Measurements from ENCODE around the gene CCBE1. TPM values are rescaled to one million over a fixed set of nuclear protein-coding genes. Genes with fewer than 3 reads are reported as not detected.

Gene CCBE1
- polyA plus RNA-seq, 1 donor from 2014 or later, result 0.19 TPM

DNA sequence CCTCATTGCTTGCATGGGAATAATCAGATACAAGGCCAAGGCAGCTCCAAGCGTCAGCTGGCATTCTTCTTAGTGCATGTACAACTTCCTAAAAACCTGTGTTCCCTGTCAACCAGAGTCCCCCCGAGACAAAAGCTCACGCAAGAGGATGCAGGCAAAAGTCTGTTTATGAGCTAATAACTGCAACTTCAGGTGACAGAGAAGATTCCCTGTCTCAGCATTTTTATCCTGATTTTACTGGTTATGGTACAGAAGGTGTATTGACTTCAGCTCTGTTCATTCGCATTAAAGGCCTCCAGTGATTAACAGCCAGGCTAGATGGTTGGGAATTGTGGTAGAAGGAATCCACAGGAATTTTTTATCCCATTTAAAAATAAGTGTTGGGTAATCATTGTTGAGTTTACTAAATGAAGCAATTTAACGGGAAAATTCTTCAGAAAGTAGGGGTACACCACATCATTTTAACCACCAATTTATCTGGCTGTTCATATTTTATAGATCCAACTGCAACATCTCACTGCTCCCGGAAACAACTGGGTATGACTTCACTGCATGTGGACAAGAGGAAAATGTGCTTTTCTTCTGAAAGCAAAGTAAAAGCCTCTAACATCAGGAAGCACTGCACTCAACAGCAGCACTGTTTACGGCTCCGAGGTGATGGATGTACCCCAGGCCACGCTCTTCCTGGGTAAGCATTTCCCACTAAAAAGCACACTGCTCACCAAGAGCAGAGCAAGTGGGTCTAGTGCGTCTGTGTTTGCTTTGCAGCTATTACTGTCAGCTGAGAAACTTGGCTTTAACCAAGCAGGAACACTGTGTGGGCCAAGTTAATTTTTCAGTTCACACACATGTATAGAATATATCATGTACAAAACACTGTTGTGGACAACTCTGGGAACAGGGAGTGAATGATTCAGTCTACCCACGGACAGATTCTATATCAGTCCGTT, 31.9 kb downstream of the CCBE1 start:
- Histone ChIP-seq H3K4me3 (ENCODE audit: low read length) (no peak overlapping the region), H3K9ac (ENCODE audit: low read length) (no peak overlapping the region), H3K9me2 (ENCODE audit: insufficient read depth, low read length) (no peaks in the 10 kb centered on the region), H3K36me3 (ENCODE audit: insufficient read depth, low read length) (no peaks in the 10 kb centered on the region), H2AFZ (ENCODE audit: low read depth, low read length) (no peak overlapping the region), H3K4me2 (ENCODE audit: low read length) (no peak overlapping the region), H3K27ac (ENCODE audit: low read length) (no peak overlapping the region), H3F3A (ENCODE audit: insufficient read depth, low read length, poor library complexity, severe bottlenecking) (no peaks in the 10 kb centered on the region), H3K27me3 (ENCODE audit: insufficient read depth, low read depth, low read length) (no peaks in the 10 kb centered on the region), H4K20me1 (ENCODE audit: insufficient read depth) (no peaks in the 10 kb centered on the region), H3K79me2 (replicated peaks; ENCODE audit: insufficient read depth, low read length) (no peaks in the 10 kb centered on the region), H3K9me3 (ENCODE audit: low read length) (no peaks in the 10 kb centered on the region)
- TF ChIP-seq, protein P1, sequence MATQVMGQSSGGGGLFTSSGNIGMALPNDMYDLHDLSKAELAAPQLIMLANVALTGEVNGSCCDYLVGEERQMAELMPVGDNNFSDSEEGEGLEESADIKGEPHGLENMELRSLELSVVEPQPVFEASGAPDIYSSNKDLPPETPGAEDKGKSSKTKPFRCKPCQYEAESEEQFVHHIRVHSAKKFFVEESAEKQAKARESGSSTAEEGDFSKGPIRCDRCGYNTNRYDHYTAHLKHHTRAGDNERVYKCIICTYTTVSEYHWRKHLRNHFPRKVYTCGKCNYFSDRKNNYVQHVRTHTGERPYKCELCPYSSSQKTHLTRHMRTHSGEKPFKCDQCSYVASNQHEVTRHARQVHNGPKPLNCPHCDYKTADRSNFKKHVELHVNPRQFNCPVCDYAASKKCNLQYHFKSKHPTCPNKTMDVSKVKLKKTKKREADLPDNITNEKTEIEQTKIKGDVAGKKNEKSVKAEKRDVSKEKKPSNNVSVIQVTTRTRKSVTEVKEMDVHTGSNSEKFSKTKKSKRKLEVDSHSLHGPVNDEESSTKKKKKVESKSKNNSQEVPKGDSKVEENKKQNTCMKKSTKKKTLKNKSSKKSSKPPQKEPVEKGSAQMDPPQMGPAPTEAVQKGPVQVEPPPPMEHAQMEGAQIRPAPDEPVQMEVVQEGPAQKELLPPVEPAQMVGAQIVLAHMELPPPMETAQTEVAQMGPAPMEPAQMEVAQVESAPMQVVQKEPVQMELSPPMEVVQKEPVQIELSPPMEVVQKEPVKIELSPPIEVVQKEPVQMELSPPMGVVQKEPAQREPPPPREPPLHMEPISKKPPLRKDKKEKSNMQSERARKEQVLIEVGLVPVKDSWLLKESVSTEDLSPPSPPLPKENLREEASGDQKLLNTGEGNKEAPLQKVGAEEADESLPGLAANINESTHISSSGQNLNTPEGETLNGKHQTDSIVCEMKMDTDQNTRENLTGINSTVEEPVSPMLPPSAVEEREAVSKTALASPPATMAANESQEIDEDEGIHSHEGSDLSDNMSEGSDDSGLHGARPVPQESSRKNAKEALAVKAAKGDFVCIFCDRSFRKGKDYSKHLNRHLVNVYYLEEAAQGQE (IDR thresholded peaks at IDR 0.05; ENCODE audit: borderline replicate concordance), result no peak
- TF ChIP-seq RAD21 (conservative IDR thresholded peaks at IDR 0.05) (no peak), EP300 (conservative IDR thresholded peaks at IDR 0.05; ENCODE audit: poor library complexity, severe bottlenecking) (no peak), POLR2AphosphoS5 (IDR thresholded peaks at IDR 0.05) (no peak), EZH2 (IDR thresholded peaks at IDR 0.05; ENCODE audit: borderline replicate concordance, insufficient read depth, low read length, poor library complexity, severe bottlenecking) (no peak), TAF1 (IDR thresholded peaks at IDR 0.05; ENCODE audit: low read depth) (no peak), SMC3 (conservative IDR thresholded peaks at IDR 0.05; ENCODE audit: poor library complexity) (no peak), MXI1 (conservative IDR thresholded peaks at IDR 0.05; ENCODE audit: poor library complexity, severe bottlenecking) (no peak)
- TF ChIP-seq, protein P2, sequence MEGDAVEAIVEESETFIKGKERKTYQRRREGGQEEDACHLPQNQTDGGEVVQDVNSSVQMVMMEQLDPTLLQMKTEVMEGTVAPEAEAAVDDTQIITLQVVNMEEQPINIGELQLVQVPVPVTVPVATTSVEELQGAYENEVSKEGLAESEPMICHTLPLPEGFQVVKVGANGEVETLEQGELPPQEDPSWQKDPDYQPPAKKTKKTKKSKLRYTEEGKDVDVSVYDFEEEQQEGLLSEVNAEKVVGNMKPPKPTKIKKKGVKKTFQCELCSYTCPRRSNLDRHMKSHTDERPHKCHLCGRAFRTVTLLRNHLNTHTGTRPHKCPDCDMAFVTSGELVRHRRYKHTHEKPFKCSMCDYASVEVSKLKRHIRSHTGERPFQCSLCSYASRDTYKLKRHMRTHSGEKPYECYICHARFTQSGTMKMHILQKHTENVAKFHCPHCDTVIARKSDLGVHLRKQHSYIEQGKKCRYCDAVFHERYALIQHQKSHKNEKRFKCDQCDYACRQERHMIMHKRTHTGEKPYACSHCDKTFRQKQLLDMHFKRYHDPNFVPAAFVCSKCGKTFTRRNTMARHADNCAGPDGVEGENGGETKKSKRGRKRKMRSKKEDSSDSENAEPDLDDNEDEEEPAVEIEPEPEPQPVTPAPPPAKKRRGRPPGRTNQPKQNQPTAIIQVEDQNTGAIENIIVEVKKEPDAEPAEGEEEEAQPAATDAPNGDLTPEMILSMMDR (IDR thresholded peaks at IDR 0.05; ENCODE audit: poor library complexity, severe bottlenecking), result no peak

DNA sequence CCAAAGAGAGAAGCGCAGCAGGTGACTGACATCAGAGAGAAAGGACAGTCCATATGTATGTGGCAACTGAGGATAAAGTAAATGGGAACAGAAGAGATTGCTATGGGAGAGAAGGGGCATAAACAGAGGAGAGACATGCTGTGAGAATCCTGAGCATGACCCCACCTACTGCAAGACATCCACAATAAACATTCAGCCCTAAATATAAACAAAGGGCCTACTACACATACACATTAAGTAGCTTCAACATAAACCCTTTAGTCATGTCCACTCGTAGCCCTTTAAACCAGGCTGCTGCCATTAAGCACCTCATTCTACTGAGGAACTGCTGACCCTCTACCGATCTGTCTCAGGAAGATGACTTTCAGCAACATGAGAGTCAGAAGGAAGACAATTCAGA, 32.9 kb downstream of the CCBE1 start:
- H3K9me2 ChIP-seq (ENCODE audit: insufficient read depth, low read length), result no peaks in the 10 kb centered on the region
- no peak overlapping the region for H3K27ac ChIP-seq (ENCODE audit: low read length)
- no peak for TF ChIP-seq EZH2 (IDR thresholded peaks at IDR 0.05; ENCODE audit: borderline replicate concordance, insufficient read depth, low read length, poor library complexity, severe bottlenecking)
- TF ChIP-seq, protein P2 (IDR thresholded peaks at IDR 0.05; ENCODE audit: poor library complexity, severe bottlenecking), result no peak
- no peak for TF ChIP-seq SMC3 (conservative IDR thresholded peaks at IDR 0.05; ENCODE audit: poor library complexity)
- no peak for TF ChIP-seq POLR2AphosphoS5 (IDR thresholded peaks at IDR 0.05)
- no peak for TF ChIP-seq EP300 (conservative IDR thresholded peaks at IDR 0.05; ENCODE audit: poor library complexity, severe bottlenecking)
- TF ChIP-seq, protein P1 (IDR thresholded peaks at IDR 0.05; ENCODE audit: borderline replicate concordance), result no peak
- TF ChIP-seq MXI1 (conservative IDR thresholded peaks at IDR 0.05; ENCODE audit: poor library complexity, severe bottlenecking), result no peak
- TF ChIP-seq TAF1 (IDR thresholded peaks at IDR 0.05; ENCODE audit: low read depth), result no peak
- no peak for TF ChIP-seq RAD21 (conservative IDR thresholded peaks at IDR 0.05)
- H3K27me3 ChIP-seq (ENCODE audit: insufficient read depth, low read depth, low read length), result no peaks in the 10 kb centered on the region
- no peak overlapping the region for H3K9ac ChIP-seq (ENCODE audit: low read length)
- H3F3A ChIP-seq (ENCODE audit: insufficient read depth, low read length, poor library complexity, severe bottlenecking), result no peaks in the 10 kb centered on the region
- H3K9me3 ChIP-seq (ENCODE audit: low read length), result no peaks in the 10 kb centered on the region
- no peak overlapping the region for H2AFZ ChIP-seq (ENCODE audit: low read depth, low read length)
- H3K4me3 ChIP-seq (ENCODE audit: low read length), result no peak overlapping the region
- H3K4me2 ChIP-seq (ENCODE audit: low read length), result no peak overlapping the region
- H3K79me2 ChIP-seq (replicated peaks; ENCODE audit: insufficient read depth, low read length), result no peaks in the 10 kb centered on the region
- no peaks in the 10 kb centered on the region for H3K36me3 ChIP-seq (ENCODE audit: insufficient read depth, low read length)
- no peaks in the 10 kb centered on the region for H4K20me1 ChIP-seq (ENCODE audit: insufficient read depth)
